A673 (cell line): ENCODE measurements around the gene ST8SIA1.

Experiments used
- EZH2 ChIP-seq: fragments of 200-600 bp; sonication (generic); IDR thresholded peaks from 2 replicates; pipeline ENCODE4 v1.6.1; 2017; ENCODE audit warnings: borderline replicate concordance, low read depth, mild to moderate bottlenecking, mixed read lengths, antibody characterized with exemption, low read length; ENCODE audit not compliant: poor library complexity, severe bottlenecking
- TF ChIP-seq, protein P1 (sequence below): fragments of 300-800, 200-600 bp; sonication (generic); conservative IDR thresholded peaks from 2 replicates; pipeline ENCODE4 v1.5.1; 2017; ENCODE audit warnings: low read depth, mild to moderate bottlenecking, antibody characterized with exemption, low read length, moderate library complexity, mixed read lengths

DNA sequence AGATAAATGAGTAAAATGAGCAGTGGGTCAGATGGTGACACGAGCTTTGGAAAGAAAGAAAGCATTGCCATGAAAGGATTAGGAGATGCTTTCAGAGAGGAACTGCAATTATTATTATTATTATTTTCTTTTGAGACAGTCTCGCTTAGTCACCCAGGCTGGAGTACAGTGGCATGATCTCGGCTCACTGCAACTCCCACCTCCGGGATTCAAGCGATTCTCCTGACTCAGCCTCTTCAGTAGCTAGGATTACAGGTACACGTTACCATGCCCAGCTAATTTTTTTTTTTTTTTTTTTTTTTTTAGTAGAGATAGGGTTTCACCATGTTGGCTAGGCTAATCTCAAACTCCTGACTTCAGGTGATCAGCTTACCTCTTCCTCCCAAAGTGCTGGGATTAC is 77.4 kb downstream of the ST8SIA1 start:
- no peak for TF ChIP-seq EZH2
- TF ChIP-seq, protein P1, sequence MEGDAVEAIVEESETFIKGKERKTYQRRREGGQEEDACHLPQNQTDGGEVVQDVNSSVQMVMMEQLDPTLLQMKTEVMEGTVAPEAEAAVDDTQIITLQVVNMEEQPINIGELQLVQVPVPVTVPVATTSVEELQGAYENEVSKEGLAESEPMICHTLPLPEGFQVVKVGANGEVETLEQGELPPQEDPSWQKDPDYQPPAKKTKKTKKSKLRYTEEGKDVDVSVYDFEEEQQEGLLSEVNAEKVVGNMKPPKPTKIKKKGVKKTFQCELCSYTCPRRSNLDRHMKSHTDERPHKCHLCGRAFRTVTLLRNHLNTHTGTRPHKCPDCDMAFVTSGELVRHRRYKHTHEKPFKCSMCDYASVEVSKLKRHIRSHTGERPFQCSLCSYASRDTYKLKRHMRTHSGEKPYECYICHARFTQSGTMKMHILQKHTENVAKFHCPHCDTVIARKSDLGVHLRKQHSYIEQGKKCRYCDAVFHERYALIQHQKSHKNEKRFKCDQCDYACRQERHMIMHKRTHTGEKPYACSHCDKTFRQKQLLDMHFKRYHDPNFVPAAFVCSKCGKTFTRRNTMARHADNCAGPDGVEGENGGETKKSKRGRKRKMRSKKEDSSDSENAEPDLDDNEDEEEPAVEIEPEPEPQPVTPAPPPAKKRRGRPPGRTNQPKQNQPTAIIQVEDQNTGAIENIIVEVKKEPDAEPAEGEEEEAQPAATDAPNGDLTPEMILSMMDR, result no peak
